Hippocampal formation (tissue), 2 donors: Measurements from ENCODE around the gene WDFY2.
"Not testable (repeated sequence)": the region's sequence is repeated elsewhere in the genome, so short reads cannot be mapped to it uniquely, and the experiment has no call there.

Source experiments
- DNase-seq, 2 donors: peaks; one replicate each; lab custom pipeline; 2025; lab: John Stamatoyannopoulos, UW

Gene WDFY2

DNA sequence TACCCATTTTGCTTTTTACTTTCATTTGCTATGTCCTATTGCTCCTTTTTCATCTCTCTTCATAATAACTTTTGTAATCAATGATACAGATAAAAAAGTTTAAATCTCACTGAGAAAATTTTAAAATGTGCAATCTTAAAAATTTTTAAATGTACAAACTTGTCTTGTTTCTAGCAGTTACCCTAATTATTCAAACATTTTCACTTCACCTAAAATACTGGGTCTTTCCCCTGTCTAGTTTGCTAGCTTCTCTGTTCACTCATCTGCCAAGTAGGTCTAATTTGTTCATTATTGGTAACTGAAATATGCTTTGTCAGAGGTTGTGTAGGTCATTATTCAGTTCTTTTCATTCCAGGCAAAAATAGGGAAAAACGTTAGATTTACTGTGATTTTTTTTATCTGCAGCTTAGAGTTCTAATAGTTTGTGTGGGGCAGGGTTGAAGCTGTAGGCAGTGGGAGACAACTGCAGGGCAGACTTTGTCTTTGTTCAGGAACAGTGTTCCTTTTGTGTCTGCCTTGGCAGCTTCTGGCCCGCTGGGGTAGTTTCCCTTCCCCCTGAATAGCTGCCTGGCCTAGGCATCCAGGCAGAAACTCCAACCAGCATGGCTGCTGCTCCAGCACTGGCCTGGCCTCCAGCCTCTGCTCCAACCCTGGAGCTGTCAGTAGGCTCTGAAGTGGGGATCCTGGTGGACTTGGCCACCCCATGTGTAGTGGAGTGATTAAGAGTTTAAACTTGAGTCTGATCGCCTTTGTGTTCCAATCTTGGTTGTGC lies 48.5 kb downstream of the WDFY2 start:
- peak; percentile 85 to 95 for DNase-seq

DNA sequence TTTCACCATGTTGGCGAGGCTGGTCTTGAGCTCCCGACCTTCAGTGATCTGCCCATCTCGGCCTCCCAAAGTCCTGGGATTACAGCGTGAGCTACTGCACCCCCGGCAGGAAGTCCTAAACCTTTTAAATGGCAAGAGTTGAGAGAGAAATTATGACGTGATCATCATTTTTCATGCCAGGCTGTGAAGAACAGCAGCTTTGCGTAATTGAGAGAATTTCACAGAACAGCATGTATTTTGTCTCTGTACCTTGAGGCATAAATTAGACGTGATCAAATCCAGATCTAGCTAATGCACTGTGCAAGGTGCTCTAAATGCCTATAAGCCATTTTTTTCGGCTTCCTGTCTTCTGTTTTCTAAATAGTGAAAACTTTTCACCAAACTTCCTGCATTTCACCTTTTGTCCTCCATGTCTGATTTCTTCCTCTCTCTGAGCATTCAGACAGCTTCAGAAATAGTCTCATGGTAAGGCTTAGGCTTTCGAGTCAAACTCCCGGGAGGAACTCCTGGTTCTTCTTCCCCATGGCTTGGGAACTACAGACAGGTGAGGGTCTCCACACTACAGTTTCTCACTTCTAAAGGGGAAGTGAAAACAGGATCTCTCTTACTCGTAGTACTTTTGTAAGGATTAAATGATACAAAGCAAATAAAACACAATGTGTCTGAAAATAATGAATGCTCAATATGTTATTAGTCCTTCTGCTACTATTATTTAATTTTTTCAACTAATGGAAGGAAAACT lies 51.0 kb downstream of the WDFY2 start:
- no peak for DNase-seq

DNA sequence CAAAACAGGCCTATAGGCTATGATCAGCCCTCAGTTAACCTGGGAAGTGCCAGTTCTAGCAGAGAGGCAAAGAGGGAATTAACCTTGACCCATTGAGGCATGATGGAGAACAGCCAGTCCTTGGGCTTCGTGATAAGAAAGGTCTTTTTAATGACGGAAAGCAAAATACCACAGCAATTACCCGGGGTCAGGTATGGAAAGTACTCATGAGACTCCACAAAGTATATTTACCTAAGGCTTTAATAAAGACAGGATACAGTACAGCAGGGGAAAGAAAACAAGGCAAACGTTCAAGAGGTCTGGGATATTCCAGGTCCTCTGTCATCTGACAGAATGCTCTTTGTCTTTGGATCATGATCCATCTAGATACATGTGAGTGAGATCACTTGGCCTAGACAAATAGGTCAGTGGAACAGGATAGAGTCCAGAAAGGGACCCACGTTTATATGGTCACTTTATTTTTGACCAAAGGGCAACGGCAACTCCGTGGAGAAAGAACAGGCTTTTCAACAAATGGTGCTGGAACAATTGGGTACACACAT lies 52.2 kb downstream of the WDFY2 start:
- DNase-seq, result no peak

DNA sequence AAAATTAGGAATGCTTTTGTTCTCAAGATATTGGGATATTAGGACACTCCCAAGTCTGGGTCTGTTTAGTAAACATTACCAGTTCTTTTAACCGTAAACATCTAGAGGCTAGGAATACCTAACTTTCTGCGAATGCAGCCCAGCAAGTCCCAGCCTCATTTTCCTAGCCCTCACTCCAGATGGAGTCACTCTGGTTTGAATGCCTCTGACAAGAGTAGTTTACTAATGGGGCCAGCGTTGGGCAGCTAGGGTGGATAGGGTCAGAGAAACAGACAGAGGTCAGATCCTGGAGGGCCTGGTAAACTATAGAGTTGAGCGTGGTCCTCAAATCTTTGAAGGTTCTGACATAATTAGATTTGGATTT lies 53.6 kb downstream of the WDFY2 start:
- no peak for DNase-seq

DNA sequence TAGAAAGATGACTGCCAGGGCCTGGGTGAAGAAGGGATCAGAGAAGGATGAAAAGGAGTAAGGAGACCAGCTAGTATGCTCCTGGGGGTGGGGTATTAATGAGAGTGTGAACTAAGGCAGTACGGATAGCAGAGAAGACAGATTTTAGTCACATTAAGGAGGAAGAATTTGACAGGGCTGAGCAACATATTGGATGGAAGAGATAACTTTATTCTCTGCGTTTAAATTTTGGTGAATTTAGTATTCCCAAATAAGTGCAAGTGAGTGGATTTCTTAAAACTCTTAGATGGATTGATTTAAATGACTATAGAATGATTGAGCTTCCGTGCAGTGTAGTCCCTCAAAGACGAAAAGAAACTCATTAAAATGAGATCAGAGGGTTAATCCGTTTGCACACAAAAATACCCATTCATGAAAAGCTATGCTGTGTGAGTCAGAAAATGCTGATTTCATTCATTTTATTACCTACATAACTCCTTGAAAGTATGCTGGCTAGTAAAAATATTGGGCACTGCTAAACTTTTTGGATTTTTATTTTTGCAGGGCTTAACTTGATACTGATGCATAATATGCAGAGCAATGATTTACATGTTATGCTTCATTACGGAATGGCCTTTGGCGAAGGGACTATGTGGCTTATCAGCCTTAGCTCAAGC lies 54.1 kb downstream of the WDFY2 start:
- no peak for DNase-seq

DNA sequence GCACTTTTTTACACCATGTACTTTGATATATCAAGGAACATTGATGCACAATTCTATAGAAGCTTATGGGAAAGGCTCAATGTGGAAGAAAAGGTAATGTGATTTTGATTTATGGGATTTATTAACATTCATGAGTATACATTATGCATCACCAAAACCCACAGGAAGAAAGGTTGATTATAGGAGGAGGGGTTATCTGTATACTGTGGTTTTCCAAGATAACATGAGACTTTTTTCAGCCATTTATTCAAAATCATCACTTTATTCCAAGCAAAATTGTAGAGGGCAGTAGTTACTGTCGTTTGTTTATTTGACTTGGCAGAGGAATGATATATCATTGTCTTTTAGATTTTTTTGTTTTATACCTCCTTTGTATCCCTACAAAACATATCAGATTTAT lies 54.9 kb downstream of the WDFY2 start:
- no peak for DNase-seq

DNA sequence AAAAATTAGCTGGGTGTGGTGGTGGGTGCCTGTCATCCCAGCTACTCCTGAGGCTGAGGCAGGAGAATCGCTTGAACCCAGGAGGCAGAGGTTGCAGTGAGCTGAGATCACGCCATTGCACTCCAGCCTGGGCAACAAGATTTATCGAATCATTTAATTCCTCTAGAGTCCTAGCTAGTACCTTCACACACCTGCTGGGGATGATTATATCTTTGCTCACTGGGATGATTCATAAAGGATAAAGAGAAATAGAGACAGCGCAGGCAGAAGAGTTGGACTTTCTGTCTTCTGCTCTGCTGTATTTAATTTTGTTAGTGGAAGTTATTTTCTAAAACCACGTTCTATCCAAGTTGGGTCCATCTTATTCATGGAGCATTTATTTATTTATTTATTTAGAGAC lies 56.4 kb downstream of the WDFY2 start:
- not testable (repeated sequence) for DNase-seq

DNA sequence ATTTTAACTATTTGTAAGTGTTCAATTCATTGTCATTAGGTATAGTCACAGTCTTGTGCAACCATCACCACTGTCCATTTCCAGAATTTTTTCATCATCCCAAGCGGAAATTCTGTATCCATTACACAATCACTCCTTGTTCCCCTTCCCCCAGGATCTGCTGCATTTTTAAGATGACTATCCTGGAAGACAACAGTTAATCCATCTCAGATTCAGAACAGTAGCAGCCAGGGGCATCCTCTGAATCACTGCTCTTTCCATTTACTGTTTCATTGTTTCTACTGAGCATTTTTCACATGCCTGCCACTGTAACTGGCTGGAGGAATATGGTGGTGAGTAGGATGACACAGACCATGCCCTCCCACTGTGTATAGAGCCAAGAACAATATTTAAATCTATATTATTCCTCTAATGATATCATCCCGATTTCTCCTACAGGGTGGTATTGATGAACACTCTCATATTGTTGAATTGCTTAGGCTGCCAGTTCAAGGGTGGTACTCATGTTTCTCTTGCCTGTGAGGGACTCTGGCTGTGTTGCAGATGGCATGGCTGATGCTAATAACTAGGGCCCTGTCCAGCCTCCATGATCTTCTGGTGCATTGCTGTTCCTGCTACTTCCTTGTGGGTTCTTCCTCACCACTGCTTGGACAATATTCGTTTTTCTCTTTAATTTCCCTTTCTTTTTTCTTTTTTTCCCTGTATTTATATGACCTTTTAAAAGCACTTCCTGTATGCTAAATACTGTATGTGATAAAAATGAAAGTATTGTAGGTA lies 59.0 kb downstream of the WDFY2 start:
- DNase-seq, result no peak

DNA sequence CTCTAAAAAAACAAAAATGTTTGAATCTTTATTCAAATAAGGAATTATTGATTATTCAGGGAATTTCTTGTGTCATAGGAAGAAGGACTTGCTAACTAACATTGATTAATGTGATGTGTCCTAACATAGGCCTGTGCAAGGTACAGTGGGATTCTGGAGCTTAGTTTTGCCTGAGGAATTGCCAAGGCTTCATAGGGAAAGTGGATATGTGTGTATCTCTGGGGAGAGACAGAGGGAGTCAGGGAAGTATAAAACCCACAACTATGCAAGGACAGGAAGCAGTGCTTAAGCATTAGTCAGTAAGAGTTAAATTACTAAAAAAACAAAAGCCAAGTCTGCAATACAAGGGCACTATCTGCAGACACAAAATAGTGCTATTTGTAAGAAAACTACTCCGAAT lies 59.6 kb downstream of the WDFY2 start:
- DNase-seq, result no peak

DNA sequence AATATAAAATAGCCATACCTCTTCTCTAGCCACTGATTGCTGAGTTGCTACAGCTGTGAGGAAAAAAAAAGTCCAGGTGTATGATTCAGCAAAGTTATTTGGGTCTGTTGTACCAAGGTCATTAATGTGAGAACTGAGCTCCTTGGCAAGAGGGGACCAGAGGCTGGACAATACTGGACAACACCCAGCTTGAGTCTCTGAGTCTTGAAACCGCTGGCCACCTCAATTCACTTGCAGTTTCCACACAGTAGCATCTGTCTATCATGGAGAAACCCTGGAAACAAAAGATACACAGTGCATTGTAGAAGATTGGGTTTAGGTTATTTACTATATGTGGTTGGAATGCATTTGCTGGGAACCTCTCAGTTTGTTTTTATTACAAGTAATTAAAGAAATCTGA lies 60.4 kb downstream of the WDFY2 start:
- no peak for DNase-seq

DNA sequence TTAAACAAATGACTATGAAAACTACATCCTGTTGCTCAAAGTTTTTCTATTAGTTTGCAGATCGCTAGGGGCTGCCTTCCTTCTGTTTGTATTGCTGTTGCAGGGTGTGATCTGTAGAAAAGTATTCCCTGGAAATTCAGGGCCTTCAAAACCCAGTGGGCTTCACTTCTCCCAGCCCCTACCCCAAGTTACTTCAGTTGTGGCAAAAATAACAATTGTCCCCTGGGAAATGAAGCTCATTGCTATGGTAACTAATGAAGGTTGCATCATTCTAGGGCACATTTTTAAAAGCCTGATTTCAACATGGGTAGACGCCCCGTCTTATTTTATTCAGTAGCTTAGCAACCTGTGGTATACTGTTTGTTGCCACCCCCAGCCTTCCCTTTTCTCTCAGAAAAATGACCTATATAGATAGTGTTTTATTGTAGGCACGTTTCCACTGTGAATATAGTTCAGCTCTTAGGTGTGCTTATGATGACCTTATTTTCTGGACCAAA lies 60.9 kb downstream of the WDFY2 start:
- DNase-seq, result peak in 1 of 2 donors; percentile 37

DNA sequence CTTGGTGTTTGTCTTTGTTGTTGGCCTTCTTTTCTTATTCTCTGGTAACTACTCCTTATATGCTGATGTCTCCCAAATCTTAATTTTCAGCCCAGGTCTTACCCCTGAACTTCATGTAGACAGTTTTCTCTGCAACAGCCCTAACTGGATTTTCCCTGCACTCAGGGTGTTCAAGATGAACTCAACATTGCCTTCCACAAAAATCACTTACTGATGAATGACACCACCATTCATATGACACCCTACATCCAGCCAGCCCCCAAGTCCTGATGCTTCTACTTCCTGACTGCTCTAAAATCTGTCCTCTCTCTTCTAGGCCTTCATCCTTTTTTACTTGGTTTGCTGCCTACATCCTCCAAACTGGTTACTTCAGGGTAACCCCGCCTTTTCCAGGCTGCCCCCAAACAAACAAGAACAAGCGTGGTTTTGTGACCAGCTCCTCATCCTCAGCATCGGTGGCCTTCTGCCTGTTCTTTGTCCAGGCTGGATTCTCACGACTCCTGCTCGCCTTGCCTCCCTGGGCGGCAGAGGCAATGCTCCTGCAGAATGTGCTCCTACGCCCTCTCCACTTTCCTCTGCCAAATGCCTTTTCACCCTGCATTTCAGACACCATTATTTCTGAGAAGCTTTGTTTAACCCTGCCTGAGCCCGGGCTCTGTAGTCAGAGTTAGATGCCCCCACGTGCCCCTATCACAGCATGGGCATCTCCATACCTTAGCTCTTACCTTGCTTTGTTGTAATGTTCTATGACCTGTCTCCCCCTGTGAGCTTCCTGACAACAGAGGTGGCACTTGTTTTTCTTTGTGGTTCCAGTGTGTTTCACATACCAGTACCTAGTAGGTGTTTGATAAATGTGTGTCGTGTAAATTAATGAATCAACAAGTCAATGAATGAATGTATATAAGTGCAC lies 61.8 kb downstream of the WDFY2 start:
- DNase-seq, result no peak

DNA sequence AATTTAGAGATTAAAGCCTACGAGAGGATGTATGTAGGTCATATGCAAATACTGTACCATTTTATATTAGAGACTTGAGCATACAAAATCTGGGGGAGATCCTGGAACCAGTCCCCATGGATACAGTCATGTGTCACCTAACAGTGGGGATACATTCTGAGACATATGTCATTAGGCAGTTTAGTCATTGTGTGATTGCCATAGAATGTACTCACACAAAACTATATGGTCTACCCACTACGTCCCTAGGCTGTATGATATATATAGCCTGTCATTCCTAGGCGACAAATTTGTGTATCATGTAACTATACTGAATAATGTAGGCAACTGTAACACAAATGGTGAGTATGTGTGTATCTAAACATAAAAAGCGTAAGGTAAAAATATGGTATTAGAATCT lies 62.8 kb downstream of the WDFY2 start:
- no peak for DNase-seq

DNA sequence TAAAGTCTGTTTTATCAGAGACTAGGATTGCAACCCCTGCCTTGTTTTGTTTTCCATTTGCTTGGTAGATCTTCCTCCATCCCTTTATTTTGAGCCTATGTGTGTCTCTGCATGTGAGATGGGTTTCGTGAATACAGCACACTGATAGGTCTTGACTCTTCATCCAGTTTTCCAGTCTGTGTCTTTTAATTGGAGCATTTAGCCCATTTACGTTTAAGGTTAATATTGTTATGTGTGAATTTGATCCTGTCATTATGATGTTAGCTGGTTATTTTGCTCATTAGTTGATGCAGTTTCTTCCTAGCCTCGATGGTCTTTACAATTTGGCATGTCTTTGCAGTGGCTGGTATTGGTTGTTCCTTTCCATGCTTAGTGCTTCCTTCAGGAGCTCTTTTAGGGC lies 67.9 kb downstream of the WDFY2 start:
- not testable (repeated sequence) for DNase-seq

DNA sequence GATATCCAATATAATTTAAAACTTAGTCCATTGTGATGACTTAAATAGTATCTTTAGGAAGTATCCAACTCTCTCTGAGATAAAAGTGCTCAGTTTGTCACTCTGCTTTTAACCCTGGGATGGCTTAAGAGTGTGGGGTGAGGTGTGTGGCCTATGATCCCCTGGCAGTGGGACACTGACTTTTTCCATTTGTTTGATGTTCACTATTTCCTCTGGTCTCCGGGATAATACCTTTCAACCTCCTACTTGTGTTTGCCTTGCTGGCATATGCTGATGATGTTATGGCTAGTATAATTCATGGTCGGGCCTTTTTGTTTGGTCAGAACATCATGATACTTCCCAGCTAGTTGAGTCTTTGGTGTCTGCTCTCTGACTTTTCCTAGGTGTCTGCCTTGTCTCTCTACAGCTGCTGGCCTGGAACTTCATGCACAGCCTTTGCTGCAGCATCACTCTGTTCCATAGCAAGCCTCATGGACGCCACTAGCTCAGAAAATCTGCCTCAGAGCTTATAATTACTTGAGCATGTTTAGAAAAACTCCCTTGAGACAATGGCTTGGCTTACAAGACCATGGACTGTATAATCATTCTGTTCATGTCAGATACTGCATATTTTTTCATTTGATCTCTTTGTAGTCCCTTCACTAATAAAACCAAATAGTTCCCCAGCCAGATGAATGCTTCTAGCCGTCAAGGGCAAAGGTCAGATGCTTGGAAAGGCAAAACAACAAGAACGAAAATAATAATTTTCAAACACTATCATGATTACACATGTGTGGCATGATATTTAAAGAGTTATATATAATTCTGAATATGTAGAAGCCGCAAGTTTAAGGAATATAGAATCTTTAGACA lies 75.2 kb downstream of the WDFY2 start:
- DNase-seq, result no peak

DNA sequence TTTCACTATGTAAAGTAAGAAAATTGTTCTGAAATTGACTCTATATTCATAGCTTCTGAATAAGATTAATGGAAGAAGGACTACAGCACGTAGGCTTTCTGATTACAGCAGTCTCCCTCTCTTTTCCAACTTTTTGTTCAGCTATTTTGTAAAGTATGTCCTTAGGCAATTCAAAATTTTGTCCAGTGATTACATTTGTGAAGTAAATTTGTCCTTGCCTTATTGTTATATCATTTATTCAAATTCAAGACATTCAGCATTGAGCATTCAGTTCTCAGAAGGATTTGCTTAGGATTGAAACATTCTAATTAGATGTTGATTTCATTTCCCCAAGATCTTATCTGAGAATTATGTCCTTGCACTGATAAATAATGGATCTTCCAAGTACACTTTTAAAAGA lies 76.6 kb downstream of the WDFY2 start:
- no peak for DNase-seq

DNA sequence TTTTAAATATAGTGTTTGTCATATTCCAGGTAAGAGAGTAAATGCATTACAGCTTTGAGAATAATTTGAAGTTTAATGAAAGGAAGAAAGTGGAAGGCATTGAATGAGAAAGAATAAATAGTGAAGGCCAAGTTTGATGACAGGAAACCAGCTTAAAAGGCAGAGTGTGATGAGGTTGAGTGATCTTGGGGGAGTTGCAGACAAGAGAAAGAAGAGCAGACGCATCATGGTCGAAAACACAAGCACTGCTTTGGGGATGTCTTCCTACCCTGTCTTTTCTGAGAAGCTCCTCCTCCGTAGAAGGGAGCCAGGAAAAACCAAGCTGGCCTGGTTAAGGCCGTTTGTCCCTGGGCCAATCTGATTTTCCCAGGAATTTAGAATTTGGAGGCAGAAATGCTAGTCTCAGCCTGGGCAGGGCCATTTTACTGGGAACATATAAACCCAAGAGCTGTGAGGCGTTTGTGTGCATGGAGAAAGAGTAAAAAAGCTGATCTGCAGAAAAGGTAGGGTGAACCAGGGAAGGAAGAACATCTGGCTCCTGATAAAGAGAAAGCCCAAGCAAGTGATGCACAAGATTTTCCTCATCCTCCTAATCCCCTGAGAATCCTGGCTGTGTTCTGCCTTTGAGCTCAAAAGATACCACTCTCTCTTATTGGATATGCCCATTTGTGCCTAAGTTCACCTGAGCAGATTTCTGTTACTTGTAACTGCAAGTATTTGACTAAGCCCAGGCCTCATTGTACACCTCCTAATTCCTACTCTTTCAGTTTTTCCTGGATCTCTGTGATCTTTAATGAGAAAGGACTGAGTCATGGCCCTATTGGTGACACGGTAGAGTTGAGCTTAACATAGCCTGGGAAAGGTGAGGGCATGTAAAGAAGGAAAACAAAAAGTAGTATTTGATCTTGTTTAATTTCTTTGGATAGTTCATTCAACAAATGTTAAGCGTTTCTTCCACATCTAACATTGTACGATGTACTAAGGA lies 80.0 kb downstream of the WDFY2 start:
- no peak for DNase-seq

DNA sequence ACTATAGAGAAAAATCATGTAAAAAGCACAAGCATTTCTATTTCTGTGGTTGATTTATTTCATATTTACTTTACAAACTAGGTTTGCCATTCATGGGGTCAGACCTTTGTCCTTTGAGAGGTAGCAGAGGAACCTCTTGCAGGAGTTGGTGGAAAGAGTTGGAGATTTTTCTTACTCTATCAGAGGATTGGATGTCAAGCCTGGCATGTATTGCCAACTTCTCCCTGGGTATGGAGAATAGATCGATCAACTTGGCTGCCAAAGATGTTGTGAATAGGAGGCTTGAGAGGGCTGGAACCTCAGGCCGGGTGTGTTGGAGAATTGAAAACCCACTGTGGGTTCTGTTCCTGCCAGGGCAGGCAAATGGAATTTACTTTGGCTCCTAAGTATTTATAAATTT lies 81.2 kb downstream of the WDFY2 start:
- DNase-seq, result no peak

DNA sequence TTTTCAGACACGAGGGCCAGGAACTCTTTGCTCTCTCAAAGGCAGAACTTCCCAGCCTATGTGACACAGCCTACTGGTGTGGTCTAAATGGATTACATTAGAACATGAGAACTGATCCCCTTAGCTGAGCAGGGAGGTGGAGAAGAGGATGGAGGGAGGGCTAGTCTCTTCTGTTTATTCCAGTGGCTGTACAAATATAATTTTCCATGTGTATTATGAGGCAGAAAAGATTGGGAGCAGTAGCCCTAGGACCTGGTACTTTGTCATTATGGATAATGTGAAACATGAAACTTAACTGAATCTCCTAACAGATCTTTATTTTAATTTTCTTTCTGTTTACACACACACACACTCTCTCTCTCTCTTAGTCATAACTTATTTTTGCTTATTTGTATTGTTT lies 82.1 kb downstream of the WDFY2 start:
- no peak for DNase-seq
